Mesendoderm (in vitro differentiated cells): ENCODE results near the gene POLA2.
"Not testable (repeated sequence)": the region's sequence is repeated elsewhere in the genome, so short reads cannot be mapped to it uniquely, and the experiment has no call there.

Source experiments
- DNase-seq: peaks from one replicate; pipeline ENCODE4 v3.0.0; 2013
- H2AK5ac ChIP-seq: 2 replicates; pipeline ENCODE4 v1.6.1; 2013; ENCODE audit warnings: low read length, inconsistent platforms
- H2BK120ac ChIP-seq: 2 replicates; pipeline ENCODE4 v1.6.1; 2013; ENCODE audit warnings: low read depth, mild to moderate bottlenecking, low read length, moderate library complexity, mixed read lengths
- H2BK15ac ChIP-seq: replicated peaks from 2 replicates; pipeline ENCODE4 v1.6.1; 2013; ENCODE audit warnings: low read depth, mild to moderate bottlenecking, moderate library complexity
- H2BK5ac ChIP-seq: 2 replicates; pipeline ENCODE4 v1.6.1; 2013; ENCODE audit warnings: low read length, inconsistent platforms
- H3K18ac ChIP-seq: 2 replicates; pipeline ENCODE4 v1.6.1; 2013; ENCODE audit warnings: mild to moderate bottlenecking, low read length, mixed read lengths
- H3K23ac ChIP-seq: one replicate; pipeline ENCODE4 v1.6.1; 2013; ENCODE audit warnings: low read length
- H3K27ac ChIP-seq: 2 replicates; pipeline ENCODE4 v1.5.1; 2013; ENCODE audit warnings: low read depth, mild to moderate bottlenecking, inconsistent platforms, low read length, moderate library complexity
- H3K27me3 ChIP-seq: 2 replicates; pipeline ENCODE4 v1.6.1; 2013; ENCODE audit warnings: low read length, control low read depth, mild to moderate bottlenecking, inconsistent platforms; ENCODE audit not compliant: insufficient read depth, poor library complexity
- H3K36me3 ChIP-seq: 2 replicates; pipeline ENCODE4 v1.6.1; 2013; ENCODE audit warnings: low read length, inconsistent platforms; ENCODE audit not compliant: control insufficient read depth, insufficient read depth
- H3K4ac ChIP-seq: one replicate; pipeline ENCODE4 v1.6.1; 2013; ENCODE audit warnings: low read depth, mild to moderate bottlenecking, low read length, moderate library complexity
- H3K4me1 ChIP-seq: 2 replicates; pipeline ENCODE4 v1.6.1; 2013; ENCODE audit warnings: low read depth, low read length, inconsistent platforms; ENCODE audit not compliant: control insufficient read depth
- H3K4me2 ChIP-seq: 2 replicates; pipeline ENCODE4 v1.6.1; 2013; ENCODE audit warnings: low read length
- H3K4me3 ChIP-seq: 2 replicates; pipeline ENCODE4 v1.5.1; 2013; ENCODE audit warnings: mild to moderate bottlenecking, low read length
- H3K56ac ChIP-seq: one replicate; pipeline ENCODE4 v1.6.1; 2013; ENCODE audit warnings: low read length
- H3K79me1 ChIP-seq: 2 replicates; pipeline ENCODE4 v1.6.1; 2013; ENCODE audit warnings: low read length, inconsistent platforms
- H3K79me2 ChIP-seq: 2 replicates; pipeline ENCODE4 v1.6.1; 2013; ENCODE audit warnings: mild to moderate bottlenecking, low read length; ENCODE audit not compliant: control insufficient read depth, insufficient read depth
- H3K9ac ChIP-seq: 2 replicates; pipeline ENCODE4 v1.6.1; 2013; ENCODE audit warnings: low read length, inconsistent platforms
- H4K5ac ChIP-seq: one replicate; pipeline ENCODE4 v1.6.1; 2013; ENCODE audit warnings: low read length
- H4K8ac ChIP-seq: one replicate; pipeline ENCODE4 v1.6.1; 2013; ENCODE audit warnings: low read depth, mild to moderate bottlenecking, control low read depth, low read length, moderate library complexity
- WGBS: extraction: QIAGEN DNeasy Blood & Tissue Kit; methylation state at CpG from one replicate; pipeline ENCODE4 v1.1.7; 2013; ENCODE audit warnings: low lambda C conversion rate, missing lambda C conversion rate; ENCODE audit not compliant: insufficient coverage; ENCODE audit errors: extremely low coverage; 5-methylcytosine and 5-hydroxymethylcytosine counted together

The POLA2 gene

GRCh38 chr11:65260756-65261590 lies 789 bp upstream of the POLA2 start:
- Histone ChIP-seq H4K8ac (no peak overlapping the region), H3K4ac (no peak overlapping the region), H3K56ac (peak overlapping the region; percentile 97), H3K79me1 (peaks cover 3% of the 10 kb centered on the region), H2BK120ac (no peak overlapping the region), H4K5ac (peak overlapping the region; percentile 68), H3K36me3 (no peaks in the 10 kb centered on the region), H3K27me3 (no peaks in the 10 kb centered on the region), H2BK5ac (peak overlapping the region; percentile 20), H3K79me2 (peaks cover 9% of the 10 kb centered on the region), H3K9ac (peak overlapping the region; percentile 96), H3K4me2 (peak overlapping the region; percentile 63), H3K4me1 (peaks cover 7% of the 10 kb centered on the region), H3K27ac (no peak overlapping the region), H3K4me3 (peak overlapping the region; percentile 69), H3K23ac (peak overlapping the region; percentile 29), H3K18ac (peak overlapping the region; percentile 68), H2AK5ac (no peak overlapping the region), H2BK15ac (no peak overlapping the region)
- peak; percentile 82 for DNase-seq
- WGBS, result no CpG with 5 or more reads among the region's 26 CpGs

- H3K27ac ChIP-seq, result peak overlapping the region; percentile 62
- H4K8ac ChIP-seq, result peak overlapping the region; percentile 95
- H3K79me1 ChIP-seq, result peaks cover 6% of the 10 kb centered on the region
- no peak overlapping the region for H2BK15ac ChIP-seq
- H3K27me3 ChIP-seq, result no peaks in the 10 kb centered on the region
- peaks cover 7% of the 10 kb centered on the region for H3K4me1 ChIP-seq
- no peak overlapping the region for H2BK5ac ChIP-seq
- DNase-seq, result no peak
- WGBS, result no CpG with 5 or more reads among the region's 16 CpGs
- peak overlapping the region; percentile 97 for H3K18ac ChIP-seq
- H3K23ac ChIP-seq, result no peak overlapping the region
- H3K4ac ChIP-seq, result peak overlapping the region; percentile 90
- peaks cover 2% of the 10 kb centered on the region for H3K36me3 ChIP-seq
- peak overlapping the region; percentile 99 for H3K9ac ChIP-seq
- H4K5ac ChIP-seq, result no peak overlapping the region
- H3K79me2 ChIP-seq, result peaks cover 9% of the 10 kb centered on the region
- peak overlapping the region; percentile 76 for H3K4me3 ChIP-seq
- peak overlapping the region; percentile 75 for H2BK120ac ChIP-seq
- no peak overlapping the region for H2AK5ac ChIP-seq
- peak overlapping the region; percentile 95 for H3K56ac ChIP-seq
- H3K4me2 ChIP-seq, result peak overlapping the region; percentile 60
Observed at GRCh38 chr11:65262381-65262680, 569 bp downstream of the POLA2 start.

GRCh38 chr11:65262776-65263175 lies 1.0 kb downstream of the POLA2 start:
- no peak overlapping the region for H3K4ac ChIP-seq
- peak overlapping the region; percentile 76 for H3K4me3 ChIP-seq
- H3K27me3 ChIP-seq, result no peaks in the 10 kb centered on the region
- H2AK5ac ChIP-seq, result no peak overlapping the region
- H3K4me1 ChIP-seq, result peaks cover 7% of the 10 kb centered on the region
- no peak overlapping the region for H3K27ac ChIP-seq
- no peak overlapping the region for H4K8ac ChIP-seq
- no peak overlapping the region for H2BK5ac ChIP-seq
- H3K18ac ChIP-seq, result no peak overlapping the region
- DNase-seq, result no peak
- peaks cover 2% of the 10 kb centered on the region for H3K36me3 ChIP-seq
- H2BK120ac ChIP-seq, result peak overlapping the region; percentile 75
- H3K23ac ChIP-seq, result no peak overlapping the region
- WGBS, result no CpG with 5 or more reads among the region's 6 CpGs
- no peak overlapping the region for H2BK15ac ChIP-seq
- peaks cover 9% of the 10 kb centered on the region for H3K79me2 ChIP-seq
- H3K9ac ChIP-seq, result peak overlapping the region; percentile 99
- H3K4me2 ChIP-seq, result peak overlapping the region; percentile 60
- H3K79me1 ChIP-seq, result peaks cover 6% of the 10 kb centered on the region
- no peak overlapping the region for H4K5ac ChIP-seq
- peak overlapping the region; percentile 95 for H3K56ac ChIP-seq

- H3K36me3 ChIP-seq, H3K27me3 ChIP-seq, H3K27ac ChIP-seq, H3K4ac ChIP-seq, H3K18ac ChIP-seq, H2AK5ac ChIP-seq, H3K56ac ChIP-seq, H3K79me1 ChIP-seq, H3K9ac ChIP-seq, H3K79me2 ChIP-seq, H4K5ac ChIP-seq, H3K4me3 ChIP-seq, H2BK5ac ChIP-seq, H3K4me1 ChIP-seq, H3K4me2 ChIP-seq, H4K8ac ChIP-seq, H3K23ac ChIP-seq, H2BK120ac ChIP-seq, H2BK15ac ChIP-seq, DNase-seq: not testable (repeated sequence)
- WGBS, result no CpG with 5 or more reads among the region's 11 CpGs
Observed at GRCh38 chr11:65264747-65265146, 3.0 kb downstream of the POLA2 start.

GRCh38 chr11:65266210-65266609 lies 4.4 kb downstream of the POLA2 start:
- Histone ChIP-seq H3K36me3 (peaks cover 7% of the 10 kb centered on the region), H3K23ac (no peak overlapping the region), H3K4ac (no peak overlapping the region), H3K56ac (no peak overlapping the region), H3K4me2 (no peak overlapping the region), H2BK15ac (no peak overlapping the region), H3K4me3 (no peak overlapping the region), H3K9ac (no peak overlapping the region), H3K27ac (no peak overlapping the region), H4K5ac (no peak overlapping the region), H3K79me2 (peaks cover 9% of the 10 kb centered on the region), H3K4me1 (peaks cover 5% of the 10 kb centered on the region), H4K8ac (no peak overlapping the region), H3K79me1 (peaks cover 6% of the 10 kb centered on the region), H2BK120ac (no peak overlapping the region), H2AK5ac (no peak overlapping the region), H2BK5ac (no peak overlapping the region), H3K18ac (no peak overlapping the region), H3K27me3 (no peaks in the 10 kb centered on the region)
- DNase-seq, result no peak
- WGBS, result no CpG with 5 or more reads among the region's 2 CpGs
